Activated CD8-positive, alpha-beta memory T cell treated with anti-CD3 and anti-CD28 coated beads for 48 hours (primary cell): ENCODE measurements around the gene TBC1D26.
"Not testable (repeated sequence)": the region's sequence is repeated elsewhere in the genome, so short reads cannot be mapped to it uniquely, and the experiment has no call there.

Experiments used
- DNase-seq, 3 experiments: peaks; one replicate each; pipeline ENCODE4 v3.0.0-alpha.2; 2020; ENCODE audit warnings: low read depth in 2 of 3, low spot score in 2 of 3

TBC1D26 gene

GRCh38 chr17:15742921-15743320 lies 10.8 kb downstream of the TBC1D26 start:
- DNase-seq: no peak

GRCh38 chr17:15744074-15744676 lies 12.1 kb downstream of the TBC1D26 start:
- no peak for DNase-seq

GRCh38 chr17:15744885-15745284 lies 12.8 kb downstream of the TBC1D26 start:
- DNase-seq: no peak

DNA sequence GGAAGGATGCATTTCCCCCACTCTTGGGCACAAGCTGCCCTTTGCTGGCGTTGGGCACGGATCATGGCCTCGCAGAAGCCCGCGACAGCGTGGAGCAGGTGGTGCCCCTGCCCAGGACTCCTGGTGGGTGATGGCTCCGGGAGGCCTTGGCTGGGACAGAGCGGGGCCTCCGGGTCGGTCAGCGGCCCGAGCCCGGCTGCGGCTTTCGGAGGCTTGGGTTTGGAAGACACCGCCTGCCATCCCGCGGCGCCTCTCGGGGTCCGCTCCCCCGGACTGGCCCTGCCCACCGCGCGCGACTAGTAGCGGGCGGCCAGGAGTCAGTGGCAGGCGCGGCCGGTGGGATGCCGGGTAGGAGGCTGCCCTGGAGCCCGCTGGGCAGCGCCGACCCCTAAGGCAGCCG lies 17.3 kb downstream of the TBC1D26 start:
- DNase-seq: not testable (repeated sequence)

DNA sequence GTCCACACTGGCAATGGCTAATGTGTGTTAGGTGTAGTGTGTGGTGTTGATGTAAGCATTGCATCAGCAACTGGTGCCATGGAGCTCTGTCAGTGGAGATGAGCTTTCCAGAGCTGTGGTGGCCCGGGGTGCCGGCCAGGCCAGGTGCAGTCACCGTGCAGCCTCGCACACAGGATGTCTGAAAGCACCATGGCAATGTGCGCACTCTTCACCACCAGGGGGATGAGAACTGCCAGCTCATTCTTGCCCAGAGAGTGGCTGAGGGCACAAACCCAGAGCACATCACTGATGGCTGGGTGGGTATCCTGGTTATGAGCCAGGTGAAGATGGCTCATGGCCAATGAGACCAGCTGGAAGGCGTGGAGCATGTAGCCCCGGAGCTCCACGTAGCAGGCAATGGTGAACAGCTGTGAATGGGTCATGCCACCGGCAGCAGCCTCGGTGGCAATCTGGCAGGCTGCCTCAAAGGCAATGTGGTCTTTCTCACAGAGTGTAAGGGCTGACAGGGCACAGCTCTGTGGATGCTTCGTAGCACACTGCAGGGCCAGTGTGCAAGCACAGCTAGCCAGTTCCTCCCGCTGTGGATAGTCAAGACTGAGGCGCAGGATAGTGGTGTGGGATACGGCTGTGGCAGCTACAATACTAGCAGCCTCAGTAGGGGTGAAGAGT lies 36.9 kb downstream of the TBC1D26 start:
- DNase-seq: not testable (repeated sequence)

DNA sequence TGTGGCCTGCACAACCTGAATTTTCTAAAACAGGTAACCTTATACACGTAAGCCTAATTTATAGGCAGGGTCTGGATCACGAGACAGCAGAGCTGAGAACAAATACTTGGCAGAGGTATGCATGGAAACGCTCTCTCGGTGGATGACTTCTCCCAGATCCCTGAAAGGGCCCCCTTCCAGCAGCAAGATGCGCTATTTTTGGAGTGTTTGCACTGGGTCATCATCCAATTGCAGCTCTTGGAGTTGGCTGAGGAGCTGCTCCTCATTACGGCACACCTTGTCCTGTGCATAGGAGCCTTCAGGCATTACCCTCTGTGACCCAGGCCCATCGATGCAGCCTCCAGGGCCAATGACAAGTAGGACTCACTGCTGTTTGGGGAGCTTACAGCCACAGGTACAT lies 38.6 kb downstream of the TBC1D26 start:
- not testable (repeated sequence) for DNase-seq

- no peak for DNase-seq
Measured at GRCh38 chr17:15776871-15777270, 44.8 kb downstream of the TBC1D26 start.

DNA sequence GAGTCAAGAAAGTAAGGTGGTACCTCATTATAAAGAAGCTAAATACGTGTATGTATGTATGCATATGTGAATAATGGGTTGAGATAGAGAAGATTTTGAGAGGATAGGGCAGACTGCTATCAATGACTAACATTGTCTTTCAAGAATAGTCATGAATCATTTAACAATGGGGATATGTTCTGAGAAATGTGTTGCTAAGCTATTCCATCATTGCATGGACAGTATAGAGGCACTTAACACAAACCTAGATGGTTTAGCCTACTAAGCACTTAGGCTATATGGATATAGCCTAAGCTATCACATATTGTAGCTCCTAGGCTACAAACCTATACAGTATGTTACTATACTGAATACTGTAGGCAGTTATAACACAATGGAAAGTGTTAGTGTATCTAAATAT lies 45.2 kb downstream of the TBC1D26 start:
- no peak for DNase-seq

- no peak for DNase-seq
Measured at GRCh38 chr17:15777717-15778116, 45.6 kb downstream of the TBC1D26 start.

DNA sequence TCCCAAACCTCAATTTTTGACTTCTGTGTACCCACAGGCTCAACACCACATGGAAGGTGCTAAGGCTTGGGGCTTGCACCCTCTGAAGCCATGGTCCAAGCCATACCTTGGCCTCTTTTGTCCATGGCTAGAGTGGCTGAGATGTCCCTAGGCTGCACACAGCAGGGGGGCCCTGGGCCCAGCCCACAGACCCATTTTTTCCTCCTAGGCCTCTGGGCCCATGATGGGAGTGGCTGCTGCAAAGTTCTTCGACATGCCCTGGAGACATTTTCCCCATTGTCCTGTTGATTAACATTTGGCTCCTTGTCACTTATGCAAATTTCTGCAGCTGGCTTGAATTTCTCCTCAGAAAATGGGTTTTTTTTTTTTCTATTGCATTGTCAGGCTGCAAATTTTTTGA lies 47.0 kb downstream of the TBC1D26 start:
- DNase-seq: no peak

DNA sequence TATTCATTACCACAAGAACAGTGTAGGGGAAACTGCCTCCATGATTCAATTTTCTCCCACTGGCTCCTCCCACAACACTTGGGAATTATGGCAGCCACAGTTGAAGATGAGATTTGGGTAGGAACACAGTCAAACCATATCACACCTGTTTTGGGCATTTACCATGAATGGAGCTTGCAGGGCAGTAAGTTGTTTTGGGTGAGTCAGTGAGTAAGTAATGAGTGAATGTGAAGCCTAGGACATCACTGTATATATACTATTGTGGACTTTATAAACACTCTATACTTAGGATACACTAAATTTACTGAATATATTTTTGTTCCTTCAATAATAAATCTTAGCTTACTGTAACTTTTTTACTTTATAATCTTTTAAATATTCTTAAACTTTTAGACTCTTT lies 48.1 kb downstream of the TBC1D26 start:
- no peak for DNase-seq

GRCh38 chr17:15782866-15783265 lies 50.8 kb downstream of the TBC1D26 start:
- no peak for DNase-seq

- DNase-seq: no peak
Measured at GRCh38 chr17:15783461-15783860, 51.4 kb downstream of the TBC1D26 start.

DNA sequence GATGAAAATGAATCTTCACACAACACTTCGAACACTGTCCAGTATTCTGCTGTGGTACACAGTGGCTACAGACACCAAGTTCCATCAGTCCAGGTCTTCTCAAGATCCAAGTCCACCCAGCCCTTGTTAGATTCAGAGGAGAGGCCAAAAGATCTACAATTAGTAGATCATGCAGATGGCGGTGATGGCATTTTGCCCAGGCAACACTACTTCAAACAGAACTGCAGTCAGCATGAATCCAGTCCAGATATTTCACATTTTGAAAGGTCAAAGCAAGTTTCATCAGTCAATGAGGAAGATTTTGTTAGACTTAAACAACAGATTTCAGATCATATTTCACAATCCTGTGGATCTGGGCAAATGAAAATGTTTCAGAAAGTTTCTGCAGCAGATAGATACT lies 52.3 kb downstream of the TBC1D26 start:
- not testable (repeated sequence) for DNase-seq

- DNase-seq: not testable (repeated sequence)
Measured at GRCh38 chr17:15787363-15788075, 55.4 kb downstream of the TBC1D26 start.

GRCh38 chr17:15788365-15788764 lies 56.3 kb downstream of the TBC1D26 start:
- DNase-seq: not testable (repeated sequence)
